OCI-LY1 (cell line): ENCODE measurements around the gene SLC2A5.

ENCODE experiments used
- H2AFZ ChIP-seq: fragments of 200-600 bp; sonication (generic), shearing (Covaris generic); 2 replicates; pipeline ENCODE4 v1.6.0; 2014; ENCODE audit warnings: antibody characterized with exemption, mild to moderate bottlenecking, low read length
- H3F3A ChIP-seq: fragments of 200-600 bp; sonication (generic), shearing (Covaris generic); 2 replicates; pipeline ENCODE4 v1.6.0; 2014; ENCODE audit warnings: mild to moderate bottlenecking, antibody characterized with exemption, low read length, moderate library complexity; ENCODE audit not compliant: insufficient read depth
- H3K27ac ChIP-seq: fragments of 200-600 bp; sonication (generic); 2 replicates; pipeline ENCODE4 v1.5.1; 2014; ENCODE audit warnings: low read length, mixed run types, mild to moderate bottlenecking, low read depth; ENCODE audit not compliant: poor library complexity, severe bottlenecking
- H3K27me3 ChIP-seq: fragments of 200-600 bp; sonication (generic); 2 replicates; pipeline ENCODE4 v1.6.0; 2014; ENCODE audit warnings: antibody characterized with exemption, mild to moderate bottlenecking, low read length, moderate library complexity; ENCODE audit not compliant: insufficient read depth
- H3K36me3 ChIP-seq: fragments of 200-600 bp; sonication (generic); 2 replicates; pipeline ENCODE4 v1.6.1; 2014; ENCODE audit warnings: mild to moderate bottlenecking, antibody characterized with exemption, low read length, moderate library complexity, mixed read lengths; ENCODE audit not compliant: insufficient read depth
- H3K4me1 ChIP-seq: fragments of 200-600 bp; sonication (generic); 2 replicates; pipeline ENCODE4 v1.5.1; 2014; ENCODE audit warnings: mild to moderate bottlenecking, low read length, moderate library complexity; ENCODE audit not compliant: insufficient read depth, severe bottlenecking
- H3K4me2 ChIP-seq: fragments of 200-600 bp; sonication (generic), shearing (Covaris generic); 2 replicates; pipeline ENCODE4 v1.6.1; 2014; ENCODE audit warnings: low read length
- H3K4me3 ChIP-seq: fragments of 200-600 bp; sonication (generic); 2 replicates; pipeline ENCODE4 v1.5.1; 2014; ENCODE audit warnings: low read length, low read depth, mild to moderate bottlenecking, mixed read lengths; ENCODE audit not compliant: poor library complexity, severe bottlenecking
- H3K79me2 ChIP-seq: fragments of 200-600 bp; shearing (Covaris generic); 2 replicates; pipeline ENCODE4 v1.6.1; 2016; ENCODE audit warnings: mixed run types, low read length, mixed read lengths; ENCODE audit not compliant: insufficient read depth
- H3K9ac ChIP-seq: fragments of 200-600 bp; sonication (generic), shearing (Covaris generic); 2 replicates; pipeline ENCODE4 v1.6.1; 2014; ENCODE audit warnings: mild to moderate bottlenecking, low read length, mixed read lengths
- H3K9me2 ChIP-seq: fragments of 200-600 bp; sonication (generic), shearing (Covaris generic); 2 replicates; pipeline ENCODE4 v1.6.1; 2014; ENCODE audit warnings: low read depth, mild to moderate bottlenecking, low read length, mixed read lengths
- H3K9me3 ChIP-seq: fragments of 200-600 bp; shearing (Covaris generic); 2 replicates; pipeline ENCODE4 v1.6.1; 2014; ENCODE audit warnings: low read length, mixed read lengths
- H4K20me1 ChIP-seq: fragments of 200-600 bp; sonication (generic), shearing (Covaris generic); 2 replicates; pipeline ENCODE4 v1.6.0; 2016; ENCODE audit warnings: mild to moderate bottlenecking, low read length; ENCODE audit not compliant: insufficient read depth
- EZH2 ChIP-seq: fragments of 200-600 bp; sonication (generic), shearing (Covaris generic); IDR thresholded peaks from 2 replicates; pipeline ENCODE4 v1.8.0; 2017; ENCODE audit warnings: borderline replicate concordance, mixed run types, mild to moderate bottlenecking, antibody characterized with exemption, low read length, moderate library complexity, mixed read lengths
- TF ChIP-seq, protein P1 (sequence below): fragments of 200-600 bp; sonication (generic), shearing (Covaris generic); IDR thresholded peaks from 2 replicates; pipeline ENCODE4 v1.5.1; 2017; ENCODE audit warnings: mild to moderate bottlenecking, antibody characterized with exemption, low read length, moderate library complexity, mixed read lengths

Gene SLC2A5

DNA sequence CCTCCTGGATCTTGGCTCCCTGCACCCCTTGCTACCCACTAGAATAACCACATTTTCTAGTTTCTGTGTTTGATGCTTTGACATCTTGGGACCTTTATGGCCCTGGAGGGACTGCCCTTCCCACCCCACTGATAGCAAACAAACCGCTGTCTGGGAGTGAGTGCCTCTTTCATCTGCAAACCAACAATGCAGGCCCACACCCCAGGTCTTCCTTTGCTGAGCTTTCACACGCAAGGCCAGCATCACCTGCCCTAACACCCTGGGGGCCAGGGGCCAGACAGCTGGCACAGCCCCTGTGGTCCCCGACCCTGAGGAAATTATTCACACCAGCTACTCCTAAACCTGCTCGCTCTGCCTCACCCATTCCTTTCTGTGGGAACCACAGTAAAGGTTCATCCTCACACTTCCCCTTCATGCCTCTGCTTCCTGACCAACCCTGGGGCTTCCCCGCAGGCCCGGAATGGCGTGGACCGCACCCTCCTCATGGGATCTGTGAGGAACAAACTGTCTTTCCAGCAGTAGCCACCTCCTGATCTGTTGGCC is 58.6 kb downstream of the SLC2A5 start:
- Histone ChIP-seq H3K4me3 (no peak overlapping the region), H3K9me2 (no peaks in the 10 kb centered on the region), H3K4me2 (no peak overlapping the region; the same call in 1 of the 2 replicates), H3K9ac (peak overlapping the region; percentile 11; the same call in 1 of the 2 replicates), H3K27ac (peak overlapping the region; percentile 89), H3K4me1 (peaks cover 64% of the 10 kb centered on the region), H3K9me3 (no peaks in the 10 kb centered on the region), H3K27me3 (no peaks in the 10 kb centered on the region), H3F3A (no peaks in the 10 kb centered on the region), H3K79me2 (no peaks in the 10 kb centered on the region), H3K36me3 (no peaks in the 10 kb centered on the region), H4K20me1 (no peaks in the 10 kb centered on the region), H2AFZ (no peak overlapping the region)
- TF ChIP-seq, protein P1, sequence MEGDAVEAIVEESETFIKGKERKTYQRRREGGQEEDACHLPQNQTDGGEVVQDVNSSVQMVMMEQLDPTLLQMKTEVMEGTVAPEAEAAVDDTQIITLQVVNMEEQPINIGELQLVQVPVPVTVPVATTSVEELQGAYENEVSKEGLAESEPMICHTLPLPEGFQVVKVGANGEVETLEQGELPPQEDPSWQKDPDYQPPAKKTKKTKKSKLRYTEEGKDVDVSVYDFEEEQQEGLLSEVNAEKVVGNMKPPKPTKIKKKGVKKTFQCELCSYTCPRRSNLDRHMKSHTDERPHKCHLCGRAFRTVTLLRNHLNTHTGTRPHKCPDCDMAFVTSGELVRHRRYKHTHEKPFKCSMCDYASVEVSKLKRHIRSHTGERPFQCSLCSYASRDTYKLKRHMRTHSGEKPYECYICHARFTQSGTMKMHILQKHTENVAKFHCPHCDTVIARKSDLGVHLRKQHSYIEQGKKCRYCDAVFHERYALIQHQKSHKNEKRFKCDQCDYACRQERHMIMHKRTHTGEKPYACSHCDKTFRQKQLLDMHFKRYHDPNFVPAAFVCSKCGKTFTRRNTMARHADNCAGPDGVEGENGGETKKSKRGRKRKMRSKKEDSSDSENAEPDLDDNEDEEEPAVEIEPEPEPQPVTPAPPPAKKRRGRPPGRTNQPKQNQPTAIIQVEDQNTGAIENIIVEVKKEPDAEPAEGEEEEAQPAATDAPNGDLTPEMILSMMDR, result no peak
- TF ChIP-seq EZH2, result no peak

DNA sequence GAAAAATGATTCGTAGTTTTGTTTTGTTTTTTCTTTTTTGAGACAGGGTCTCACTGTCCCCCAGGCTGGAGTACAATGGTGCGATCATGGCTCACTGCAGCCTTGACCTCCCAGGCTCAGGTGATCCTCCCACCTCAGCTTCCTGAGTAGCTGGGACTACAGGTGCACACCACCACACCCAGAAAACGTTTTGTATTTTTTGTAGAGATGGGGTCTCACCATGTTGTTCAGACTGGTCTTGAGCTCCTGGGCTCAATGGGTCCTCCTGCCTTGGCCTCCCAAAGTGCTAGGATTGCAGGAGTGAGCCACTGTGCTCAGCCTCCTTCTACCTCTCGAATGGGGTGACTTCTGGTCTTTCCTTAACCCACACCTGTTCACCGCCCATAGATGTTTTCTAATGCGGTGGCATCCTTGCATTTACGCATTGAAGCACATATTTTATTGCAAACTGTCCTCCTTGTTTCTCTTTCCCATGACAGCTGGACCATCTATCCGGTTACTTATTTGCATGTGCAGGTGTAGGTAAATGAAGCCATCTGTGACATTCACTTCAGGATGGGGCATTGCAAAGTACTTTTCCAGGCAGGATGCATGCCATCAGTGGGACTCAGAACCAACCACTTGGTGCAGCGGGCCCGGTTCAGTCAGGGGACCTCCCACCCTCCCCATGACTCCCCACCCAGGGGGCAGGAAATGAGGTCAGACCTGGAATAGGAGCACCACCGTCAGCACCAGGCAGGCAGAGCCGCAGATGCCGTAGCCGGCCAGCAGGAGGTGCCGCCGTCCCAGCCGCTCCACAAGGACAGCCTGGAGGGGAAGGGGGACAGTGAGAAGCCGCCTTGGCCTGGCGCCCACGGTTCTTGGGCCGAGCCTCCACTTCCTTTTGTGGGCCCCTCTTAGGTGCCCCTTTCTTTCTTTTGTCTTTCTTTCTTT is 59.7 kb downstream of the SLC2A5 start:
- no peaks in the 10 kb centered on the region for H3K27me3 ChIP-seq
- H3K9me3 ChIP-seq, result no peaks in the 10 kb centered on the region
- TF ChIP-seq EZH2, result no peak
- TF ChIP-seq, protein P1, result peak; percentile 88
- H3K4me1 ChIP-seq, result peaks cover 62% of the 10 kb centered on the region
- H3K9me2 ChIP-seq, result no peaks in the 10 kb centered on the region
- H3K4me3 ChIP-seq, result no peak overlapping the region
- H3F3A ChIP-seq, result no peaks in the 10 kb centered on the region
- no peak overlapping the region for H2AFZ ChIP-seq
- H3K36me3 ChIP-seq, result no peaks in the 10 kb centered on the region
- H3K27ac ChIP-seq, result peak overlapping the region; percentile 89
- H4K20me1 ChIP-seq, result no peaks in the 10 kb centered on the region
- no peak overlapping the region; the same call in 1 of the 2 replicates for H3K9ac ChIP-seq
- H3K4me2 ChIP-seq, result peak overlapping the region; percentile 41; the same call in 1 of the 2 replicates
- no peaks in the 10 kb centered on the region for H3K79me2 ChIP-seq

DNA sequence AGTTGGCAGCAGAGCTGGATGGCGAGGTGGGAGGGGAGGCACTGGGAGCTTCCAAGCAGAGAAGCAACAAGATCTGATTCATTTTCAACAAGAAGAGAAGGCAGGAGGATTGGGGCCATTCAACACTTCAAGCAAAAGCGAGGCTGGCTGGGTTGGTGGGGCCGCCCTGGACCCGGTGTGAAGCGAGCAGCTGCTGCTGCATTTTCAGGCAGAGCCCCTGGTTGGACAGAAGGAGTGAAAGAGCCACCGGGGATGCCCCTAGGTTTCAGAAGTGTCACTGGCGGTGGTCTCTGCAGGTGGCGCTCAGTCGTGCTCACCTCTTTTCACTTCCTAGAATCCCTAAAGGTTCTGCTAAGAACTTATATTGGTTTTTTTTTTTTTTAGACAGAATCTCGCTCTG is 61.2 kb downstream of the SLC2A5 start:
- peak overlapping the region; percentile 22; the same call in 1 of the 2 replicates for H3K4me2 ChIP-seq
- no peak overlapping the region for H3K9ac ChIP-seq
- no peaks in the 10 kb centered on the region for H4K20me1 ChIP-seq
- no peaks in the 10 kb centered on the region for H3K9me2 ChIP-seq
- no peaks in the 10 kb centered on the region; the same call in 1 of the 2 replicates for H3K27me3 ChIP-seq
- no peaks in the 10 kb centered on the region for H3K79me2 ChIP-seq
- H2AFZ ChIP-seq, result no peak overlapping the region
- TF ChIP-seq, protein P1, result no peak
- no peak for TF ChIP-seq EZH2
- H3K27ac ChIP-seq, result peak overlapping the region; percentile 89
- H3K36me3 ChIP-seq, result no peaks in the 10 kb centered on the region
- no peaks in the 10 kb centered on the region for H3K9me3 ChIP-seq
- H3F3A ChIP-seq, result no peaks in the 10 kb centered on the region
- H3K4me1 ChIP-seq, result peaks cover 49% of the 10 kb centered on the region
- no peak overlapping the region for H3K4me3 ChIP-seq
